Neural progenitor cell (in vitro differentiated cells): ENCODE measurements around the gene NOVA1.

ENCODE experiments used
- CTCF ChIP-seq: fragments of 200-600 bp; sonication (generic); IDR thresholded peaks from 2 replicates; pipeline ENCODE4 v1.5.1; 2017; ENCODE audit warnings: antibody characterized with exemption, mild to moderate bottlenecking
- EZH2 ChIP-seq: fragments of 200-600 bp; sonication (generic); IDR thresholded peaks from 2 replicates; pipeline ENCODE4 v1.6.1; 2017; ENCODE audit warnings: antibody characterized with exemption, mild to moderate bottlenecking, moderate library complexity

GRCh38 chr14:26594148-26594547 lies 3.7 kb downstream of the NOVA1 start:
- TF ChIP-seq EZH2 (no peak), CTCF (no peak)
